GM18951 (cell line): ENCODE results near the gene CADM1.

ENCODE experiments used
- POLR2A ChIP-seq: IDR thresholded peaks from 4 replicates; pipeline ENCODE4 v1.6.1; 2011; ENCODE audit warnings: mild to moderate bottlenecking; ENCODE audit not compliant: insufficient read length, insufficient read depth; ENCODE audit errors: extremely low read depth
- in situ Hi-C: fragments of 300-500 bp; cut with MboI; formaldehyde crosslinking; loops from one replicate; pipeline ENCODE4 v1.12.0; 2022; ENCODE audit warnings: low sequenced_read_pairs, mixed read lengths, inconsistent platforms; ENCODE audit not compliant: unreplicated experiment

The CADM1 gene

GRCh38 chr11:115462004-115462541 lies 42.1 kb downstream of the CADM1 start:
- no peak for TF ChIP-seq POLR2A
- in situ Hi-C loops: no loop called here

GRCh38 chr11:115460512-115460911 lies 43.7 kb downstream of the CADM1 start:
- in situ Hi-C loops: no loop called here
- TF ChIP-seq POLR2A: no peak

- no peak for TF ChIP-seq POLR2A
- in situ Hi-C loops: no loop called here
Measured at GRCh38 chr11:115459563-115459962, 44.7 kb downstream of the CADM1 start.

DNA sequence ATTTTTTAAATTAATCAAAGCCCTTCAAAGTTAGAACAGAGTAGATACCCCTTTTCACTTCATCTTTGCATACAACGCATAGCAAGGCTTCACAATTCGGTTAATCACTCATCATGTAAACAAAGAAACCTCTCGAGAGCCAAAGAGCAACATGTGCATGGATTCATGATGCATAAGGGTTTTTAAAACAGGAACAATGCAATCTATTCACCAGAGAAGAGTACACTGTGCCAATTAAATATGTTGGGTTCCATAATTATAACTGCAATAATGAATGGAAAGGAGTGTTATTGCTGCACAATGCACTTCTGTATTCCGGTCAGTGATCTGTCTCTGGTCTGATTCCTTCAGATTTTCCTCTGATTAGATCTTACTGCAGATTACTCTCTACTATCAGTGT lies 45.3 kb downstream of the CADM1 start:
- no peak for TF ChIP-seq POLR2A
- in situ Hi-C loops: no loop called here

DNA sequence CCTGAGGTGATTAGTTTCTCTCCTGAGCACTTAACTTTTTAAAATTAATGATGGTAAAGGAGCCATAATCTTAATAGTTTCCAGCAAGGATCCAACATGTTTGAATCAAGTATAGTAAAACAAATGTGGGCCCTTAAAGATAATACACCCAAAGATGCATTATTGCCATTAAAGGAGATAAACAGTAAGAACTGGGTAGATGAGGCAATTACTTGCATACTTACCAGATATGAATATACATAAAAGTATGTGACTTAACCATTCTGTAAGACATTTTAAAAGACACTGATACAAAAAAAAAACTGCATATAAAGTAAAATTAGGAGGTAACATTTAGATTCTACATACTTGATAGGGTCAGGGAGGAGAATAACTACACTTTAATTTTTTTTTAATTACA lies 48.2 kb downstream of the CADM1 start:
- in situ Hi-C loops: no loop called here
- TF ChIP-seq POLR2A: no peak

DNA sequence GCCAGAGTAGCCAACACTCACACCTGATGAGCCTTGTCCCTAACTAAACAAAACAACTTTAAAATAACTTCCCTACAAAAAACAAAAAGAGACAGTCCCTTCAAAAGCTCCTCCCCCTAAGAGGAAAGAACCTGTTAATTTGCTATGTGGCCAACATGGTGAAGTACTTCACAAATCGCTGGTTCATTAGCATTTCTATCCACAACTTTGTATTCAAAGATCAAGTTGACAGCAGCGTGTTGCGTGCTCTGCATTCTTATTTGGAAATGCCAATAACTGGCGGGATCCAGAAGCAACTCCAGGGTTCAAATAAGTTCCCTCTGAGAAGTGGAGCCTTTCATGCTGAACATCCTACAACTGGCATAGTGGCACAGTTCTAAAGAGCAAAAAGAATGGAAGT lies 48.6 kb downstream of the CADM1 start:
- no peak for TF ChIP-seq POLR2A
- in situ Hi-C loops: no loop called here

DNA sequence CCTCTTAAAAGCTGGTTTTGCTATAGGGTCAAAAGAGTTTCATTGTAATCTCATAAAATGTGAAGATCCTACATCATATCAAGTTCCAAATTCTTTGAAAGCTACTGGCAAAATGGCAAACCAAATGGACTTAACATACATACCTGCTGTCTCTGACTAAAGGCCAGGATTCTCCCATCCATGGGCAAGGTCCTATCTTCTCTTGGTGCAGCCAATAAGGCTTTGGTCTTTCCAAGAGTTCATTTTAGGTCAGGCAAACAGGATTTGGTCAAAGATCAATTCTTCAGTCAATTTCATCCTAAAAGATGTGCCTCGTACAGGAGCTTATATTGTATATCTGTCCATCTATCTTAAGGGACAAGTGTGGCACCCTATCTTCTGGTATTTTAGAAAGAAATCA lies 49.7 kb downstream of the CADM1 start:
- no peak for TF ChIP-seq POLR2A
- in situ Hi-C loops: no loop called here

GRCh38 chr11:115453693-115454490 lies 50.3 kb downstream of the CADM1 start:
- in situ Hi-C loops: no loop called here
- TF ChIP-seq POLR2A: no peak

DNA sequence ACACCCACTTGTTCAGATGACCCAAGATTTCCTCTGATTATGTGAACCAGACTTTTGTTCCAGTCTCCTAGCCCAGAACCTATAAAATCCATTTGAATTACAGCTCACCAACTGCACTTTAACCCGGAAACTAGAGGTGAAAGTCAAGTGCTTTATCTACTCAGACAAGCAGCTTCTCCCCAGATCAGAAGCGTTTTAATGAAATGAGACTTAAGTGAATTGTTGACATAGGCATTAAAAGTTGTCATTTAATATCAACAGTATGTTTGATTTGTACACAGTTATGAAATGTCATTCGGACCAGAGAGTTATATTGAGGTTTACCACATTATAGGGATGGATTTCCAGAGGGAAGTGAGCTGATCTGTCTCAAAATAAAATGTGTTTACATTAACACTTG lies 52.0 kb downstream of the CADM1 start:
- no peak for TF ChIP-seq POLR2A
- in situ Hi-C loops: no loop called here

DNA sequence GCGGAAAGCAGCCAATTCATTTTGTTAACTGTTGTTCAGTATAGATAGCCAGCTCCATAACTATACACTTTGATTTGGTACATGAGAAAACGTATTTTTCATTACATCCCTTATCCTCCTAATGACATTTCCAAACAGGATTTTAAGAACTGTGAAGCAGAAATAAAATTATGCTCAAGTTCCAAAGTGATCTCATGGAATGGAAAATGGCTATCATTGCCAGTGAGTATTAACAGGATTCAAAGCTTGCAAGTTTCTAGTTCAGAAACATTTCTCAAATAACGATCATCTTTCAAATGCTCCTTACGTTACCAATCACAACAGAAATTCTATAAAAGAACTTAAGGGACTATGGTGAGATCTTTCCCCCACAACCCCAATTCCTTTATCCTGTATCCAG lies 53.7 kb downstream of the CADM1 start:
- in situ Hi-C loops: no loop called here

DNA sequence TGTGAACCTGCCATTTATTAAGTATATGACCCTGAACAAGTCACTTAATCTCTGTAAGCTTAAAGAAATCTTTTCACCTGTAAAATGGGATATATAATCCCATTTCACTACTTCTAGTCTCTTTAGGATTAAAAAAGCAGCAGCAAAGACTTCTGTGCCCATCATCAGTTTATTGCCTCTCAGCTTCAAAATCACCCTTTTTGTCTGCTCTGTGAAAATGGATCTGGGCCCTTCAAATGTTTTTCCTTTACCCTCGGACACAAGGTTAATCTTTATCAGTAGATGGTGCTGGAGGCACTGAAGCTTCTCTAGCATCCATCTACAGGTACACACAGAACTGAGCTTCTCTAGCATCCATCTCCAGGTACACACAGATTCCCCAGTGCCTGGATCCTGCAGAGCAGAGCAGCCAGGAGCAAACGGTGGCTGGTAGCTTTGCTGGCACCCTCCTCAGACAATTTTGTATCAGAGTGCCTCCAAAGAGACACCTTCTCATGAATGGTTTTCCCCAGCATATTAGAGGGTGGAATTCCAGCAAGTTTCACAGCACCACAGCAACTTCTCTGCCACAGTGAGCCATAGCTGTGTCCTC lies 56.8 kb downstream of the CADM1 start:
- in situ Hi-C loops: no loop called here
- no peak for TF ChIP-seq POLR2A

More for the DNA sequence above, 53.7 kb downstream of the CADM1 start:
- no peak for TF ChIP-seq POLR2A

GRCh38 chr11:115446214-115446613 lies 58.0 kb downstream of the CADM1 start:
- in situ Hi-C loops: no loop called here
- TF ChIP-seq POLR2A: no peak

- in situ Hi-C loops: no loop called here
- TF ChIP-seq POLR2A: no peak
Measured at GRCh38 chr11:115444542-115444941, 59.7 kb downstream of the CADM1 start.

DNA sequence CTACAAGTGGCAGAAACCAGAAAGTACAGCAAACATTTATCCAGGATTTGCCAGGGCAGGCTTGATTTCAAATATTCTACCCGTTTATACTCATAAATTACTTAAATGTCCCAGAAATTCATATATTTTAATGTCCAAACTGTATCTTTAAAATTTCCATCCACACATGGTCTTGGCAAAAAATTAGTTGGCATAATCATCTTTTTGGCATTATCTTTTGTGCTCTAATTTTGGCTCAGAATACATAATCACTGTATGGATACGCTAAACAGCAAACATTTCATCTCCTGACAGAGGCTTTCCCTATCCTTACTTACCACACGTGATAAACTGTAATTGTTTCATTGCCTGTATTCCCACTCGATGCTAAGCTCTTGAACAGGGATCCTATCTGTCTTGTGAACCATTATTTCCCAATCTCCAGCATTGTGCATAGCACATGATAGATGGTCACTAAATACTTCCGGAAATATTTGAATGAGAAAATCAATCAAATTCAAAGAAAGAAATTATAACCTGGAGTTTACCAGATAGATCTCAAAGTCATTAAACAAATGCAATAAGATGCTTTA lies 64.2 kb downstream of the CADM1 start:
- in situ Hi-C loops: no loop called here
- TF ChIP-seq POLR2A: no peak
